H1 (cell line): ENCODE measurements around the gene OR4F6. TPM values are rescaled to one million over a fixed set of nuclear protein-coding genes. Genes with fewer than 3 reads are reported as not detected.
"Not testable (repeated sequence)": the region's sequence is repeated elsewhere in the genome, so short reads cannot be mapped to it uniquely, and the experiment has no call there.

Experiments
- CTCF ChIA-PET: fragments of 300-600 bp; sonication (Branson Sonifier 250); formaldehyde crosslinking; loops from one replicate; lab custom pipeline; 2021; ENCODE audit not compliant: partially characterized antibody; lab: Charles Lee
- POLR2A ChIA-PET: fragments of 300-600 bp; sonication (Branson Sonifier 250); formaldehyde crosslinking; loops from one replicate; lab custom pipeline; 2021; ENCODE audit warnings: inconsistent platforms; ENCODE audit not compliant: partially characterized antibody; lab: Charles Lee
- DNase-seq, 2 experiments: peaks; one replicate each; pipeline versions ENCODE4 v3.0.0 to v3.0.0-alpha.2; 2010 to 2022; ENCODE audit warnings: low spot score in 2 of 2, low read depth in 1 of 2, mixed read lengths in 1 of 2
- FAIRE-seq: peaks from 2 replicates; lab custom pipeline; 2011; peaks lifted over from hg19 to GRCh38; lab: Jason Lieb, UNC
- H2AFZ ChIP-seq: 2 replicates; pipeline ENCODE4 v1.8.1; 2012; ENCODE audit warnings: low read length, inconsistent platforms
- H2AK5ac ChIP-seq: 2 replicates; pipeline ENCODE4 v1.6.1; 2013; ENCODE audit warnings: low read depth, low read length
- H2BK120ac ChIP-seq: replicated peaks from 2 replicates; pipeline ENCODE3; 2013; ENCODE audit warnings: low read depth, low read length, inconsistent platforms
- H2BK12ac ChIP-seq: 2 replicates; pipeline ENCODE4 v1.6.1; 2013; ENCODE audit warnings: low read depth, low read length
- H2BK15ac ChIP-seq: 2 replicates; pipeline ENCODE4 v1.6.1; 2013; ENCODE audit warnings: low read length
- H2BK20ac ChIP-seq: 2 replicates; pipeline ENCODE4 v1.6.1; 2013; ENCODE audit warnings: low read length
- H2BK5ac ChIP-seq: 2 replicates; pipeline ENCODE4 v1.6.1; 2013; ENCODE audit warnings: low read depth, low read length
- H3K14ac ChIP-seq: 2 replicates; pipeline ENCODE4 v1.6.1; 2013; ENCODE audit warnings: inconsistent platforms; ENCODE audit not compliant: insufficient read length
- H3K18ac ChIP-seq: 2 replicates; pipeline ENCODE4 v1.6.1; 2013; ENCODE audit warnings: low read length; ENCODE audit errors: extremely low read depth
- H3K23ac ChIP-seq: 2 replicates; pipeline ENCODE4 v1.6.1; 2013; ENCODE audit warnings: inconsistent platforms; ENCODE audit not compliant: insufficient read length
- H3K23me2 ChIP-seq: 2 replicates; pipeline ENCODE4 v1.6.1; 2013; ENCODE audit warnings: low read depth, low read length
- H3K27ac ChIP-seq: 2 replicates; pipeline ENCODE4 v1.6.1; 2011; ENCODE audit warnings: low read depth, low read length, inconsistent platforms
- H3K27me3 ChIP-seq, 4 experiments: replicated peaks in 1 of 4; 1 replicate in 1 of 4; 2 replicates in 3 of 4; pipeline versions ENCODE4 v1.6.1 to v1.8.1; 2011 to 2013; ENCODE audit warnings: low read length in 3 of 4, mild to moderate bottlenecking in 3 of 4, inconsistent platforms in 2 of 4, mixed read lengths in 2 of 4, moderate library complexity in 1 of 4; ENCODE audit not compliant: control insufficient read depth in 3 of 4, insufficient read depth in 3 of 4; ENCODE audit errors: extremely low read depth in 1 of 4
- H3K36me3 ChIP-seq, 4 experiments: 2 replicates each; pipeline versions ENCODE4 v1.6.1 to v1.8.1; 2011 to 2013; ENCODE audit warnings: mild to moderate bottlenecking in 4 of 4, low read length in 3 of 4, moderate library complexity in 2 of 4, control low read depth in 1 of 4, inconsistent platforms in 1 of 4; ENCODE audit not compliant: insufficient read depth in 4 of 4, control insufficient read depth in 2 of 4
- H3K4ac ChIP-seq: replicated peaks from 2 replicates; pipeline ENCODE3; 2013; ENCODE audit warnings: low read length, low read depth, mixed read lengths, inconsistent platforms; ENCODE audit not compliant: insufficient read length
- H3K4me1 ChIP-seq, 4 experiments: replicated peaks in 1 of 4; 1 replicate in 1 of 4; 2 replicates in 3 of 4; pipeline versions ENCODE4 v1.6.1 to v1.8.1; 2011 to 2013; ENCODE audit warnings: low read length in 3 of 4, inconsistent platforms in 2 of 4, mixed read lengths in 1 of 4; ENCODE audit not compliant: insufficient read depth in 4 of 4, control insufficient read depth in 3 of 4
- H3K4me2 ChIP-seq, 2 experiments: 2 replicates each; pipeline versions ENCODE4 v1.6.1 to v1.8.1; 2011 to 2013; ENCODE audit warnings: low read depth in 2 of 2, low read length in 2 of 2, control low read depth in 1 of 2, inconsistent platforms in 1 of 2, mild to moderate bottlenecking in 1 of 2; ENCODE audit not compliant: insufficient read depth in 1 of 2
- H3K4me3 ChIP-seq, 4 experiments: fragments of 200-600, 300-600 bp in 1 of 4; sonication (generic), shearing (Covaris generic), sonication (Bioruptor Twin) in 1 of 4; 2 replicates each; pipeline versions ENCODE4 v1.5.1 to v1.8.1; 2011 to 2016; ENCODE audit warnings: low read length in 4 of 4, low read depth in 3 of 4, control low read depth in 2 of 4, inconsistent platforms in 2 of 4, mild to moderate bottlenecking in 2 of 4, mixed read lengths in 1 of 4, moderate library complexity in 1 of 4; ENCODE audit not compliant: insufficient read depth in 2 of 4; ENCODE audit errors: extremely low read depth in 1 of 4
- H3K56ac ChIP-seq: replicated peaks from 2 replicates; pipeline ENCODE3; 2013; ENCODE audit warnings: low read depth, mild to moderate bottlenecking, mixed read lengths, low read length, inconsistent platforms; ENCODE audit not compliant: insufficient read length
- H3K79me1 ChIP-seq: 2 replicates; pipeline ENCODE4 v1.6.1; 2013; ENCODE audit warnings: low read depth, low read length, control low read depth
- H3K79me2 ChIP-seq, 2 experiments: 2 replicates each; pipeline versions ENCODE4 v1.6.1 to v1.8.1; 2012 to 2013; ENCODE audit warnings: low read length in 2 of 2, mild to moderate bottlenecking in 2 of 2, inconsistent platforms in 1 of 2; ENCODE audit not compliant: insufficient read depth in 2 of 2, control insufficient read depth in 1 of 2
- H3K9ac ChIP-seq, 4 experiments: replicated peaks in 1 of 4; 1 replicate in 1 of 4; 2 replicates in 3 of 4; pipeline versions ENCODE4 v1.6.1 to v1.8.1; 2011 to 2013; ENCODE audit warnings: low read depth in 3 of 4, low read length in 3 of 4, control low read depth in 2 of 4, mild to moderate bottlenecking in 2 of 4, moderate library complexity in 2 of 4, inconsistent platforms in 1 of 4; ENCODE audit errors: extremely low read depth in 1 of 4
- H3K9me3 ChIP-seq, 2 experiments: 2 replicates each; pipeline versions ENCODE4 v1.6.1 to v1.8.1; 2012 to 2013; ENCODE audit warnings: mild to moderate bottlenecking in 2 of 2, moderate library complexity in 2 of 2, control low read depth in 1 of 2, inconsistent platforms in 1 of 2, low read depth in 1 of 2, low read length in 1 of 2, mixed read lengths in 1 of 2; ENCODE audit not compliant: insufficient read depth in 2 of 2
- H4K20me1 ChIP-seq, 2 experiments: replicated peaks in 1 of 2; 2 replicates each; pipeline versions ENCODE3 to v1.8.1; 2011 to 2013; ENCODE audit warnings: inconsistent platforms in 2 of 2, low read length in 2 of 2, mild to moderate bottlenecking in 1 of 2; ENCODE audit not compliant: insufficient read depth in 2 of 2, control insufficient read depth in 1 of 2
- H4K5ac ChIP-seq: 2 replicates; pipeline ENCODE4 v1.6.1; 2013; ENCODE audit warnings: low read length, low read depth, mixed read lengths, inconsistent platforms; ENCODE audit not compliant: insufficient read length
- H4K8ac ChIP-seq: 2 replicates; pipeline ENCODE4 v1.8.0; 2013; ENCODE audit warnings: mild to moderate bottlenecking, moderate library complexity, low read length, inconsistent platforms; ENCODE audit not compliant: insufficient read depth; ENCODE audit errors: extremely low read depth
- H4K91ac ChIP-seq: replicated peaks from 2 replicates; pipeline ENCODE3; 2013; ENCODE audit warnings: low read length, mixed read lengths, inconsistent platforms; ENCODE audit not compliant: insufficient read length
- WGBS, 2 experiments: shearing (Covaris generic) in 1 of 2; methylation state at CpG; one replicate each; pipeline versions ENCODE4 v1.1.6 to v1.1.7; 2013 to 2015; ENCODE audit warnings: low lambda C conversion rate in 2 of 2, mixed read lengths in 2 of 2, inconsistent platforms in 1 of 2, low coverage in 1 of 2, missing lambda C conversion rate in 1 of 2; ENCODE audit not compliant: insufficient replicate concordance in 2 of 2, insufficient coverage in 1 of 2, insufficient read length in 1 of 2; ENCODE audit errors: extremely low coverage in 1 of 2, missing lambda C conversion rate in 1 of 2; 5-methylcytosine and 5-hydroxymethylcytosine counted together
- polyA plus RNA-seq, 7 experiments: library from polyadenylated mRNA; depleted of rRNA in 3 of 7; stranded (reverse) in 5 of 7; unstranded in 2 of 7; fragments of >200 nt in 5 of 7; fragments of 200-250 nt in 2 of 7; gene quantifications; 1 replicate in 5 of 7; 2 replicates in 1 of 7; 4 replicates in 1 of 7; pipeline versions ENCODE4 v1.2.1 to v1.2.3, GENCODE V29; 2011 to 2013; ENCODE audit warnings: missing spikeins in 2 of 7, mixed read lengths in 2 of 7
- total RNA-seq: library from RNA; stranded (reverse); fragmentation: NEBNext Ultra II Directional; extraction: Animal tissue kit (Norgen Biotek cat#: 25700); gene quantifications from 2 replicates; pipeline ENCODE4 v1.2.1, GENCODE V29; 2021

Gene OR4F6
- total and polyA plus RNA-seq, 2 of the 8 experiments (the other 6 are each of a cell fraction or from before 2014, with no cell fraction given), result not detected

- H3K14ac ChIP-seq, H4K20me1 ChIP-seq, H3K4ac ChIP-seq, H2BK5ac ChIP-seq, H3K4me3 ChIP-seq, H3K36me3 ChIP-seq, H3K27me3 ChIP-seq, H4K8ac ChIP-seq, H4K91ac ChIP-seq, H3K4me1 ChIP-seq, DNase-seq, H3K23ac ChIP-seq, H2BK120ac ChIP-seq, H3K56ac ChIP-seq, H2AK5ac ChIP-seq, H3K79me1 ChIP-seq, CTCF ChIA-PET, H3K27ac ChIP-seq, FAIRE-seq, H3K4me2 ChIP-seq, H2BK20ac ChIP-seq, POLR2A ChIA-PET, H3K23me2 ChIP-seq, H2BK15ac ChIP-seq, H2BK12ac ChIP-seq, H3K9ac ChIP-seq, H3K18ac ChIP-seq, H3K79me2 ChIP-seq, H4K5ac ChIP-seq, H2AFZ ChIP-seq: not testable (repeated sequence)
- H3K9me3 ChIP-seq, result peaks cover 3 to 28% of the 10 kb centered on the region in 2 experiments; a peak in 2 of 4 replicates
- 90% methylated on average over 21 of the region's 23 CpGs; no CpG with 5 or more reads in 1 of the 2 experiments for WGBS, 2 experiments
Observed at GRCh38 chr15:101764669-101765339, 38.5 kb upstream of the OR4F6 start.

- WGBS, 2 experiments, result 98% methylated on average over 6 of the region's 7 CpGs; no CpG with 5 or more reads in 1 of the 2 experiments
- H2BK120ac ChIP-seq, CTCF ChIA-PET, H2BK15ac ChIP-seq, H3K4me1 ChIP-seq, H3K18ac ChIP-seq, H4K20me1 ChIP-seq, H3K36me3 ChIP-seq, H2AFZ ChIP-seq, H3K4me3 ChIP-seq, H3K4ac ChIP-seq, H3K4me2 ChIP-seq, H3K23ac ChIP-seq, H3K9ac ChIP-seq, H3K27ac ChIP-seq, H4K91ac ChIP-seq, H3K23me2 ChIP-seq, H3K56ac ChIP-seq, H2BK5ac ChIP-seq, H3K79me1 ChIP-seq, POLR2A ChIA-PET, H2AK5ac ChIP-seq, H2BK20ac ChIP-seq, H3K79me2 ChIP-seq, H3K14ac ChIP-seq, DNase-seq, H4K8ac ChIP-seq, H4K5ac ChIP-seq, H2BK12ac ChIP-seq, FAIRE-seq, H3K27me3 ChIP-seq: not testable (repeated sequence)
- H3K9me3 ChIP-seq, result peaks cover 3 to 28% of the 10 kb centered on the region in 2 experiments; a peak in 2 of 4 replicates
Observed at GRCh38 chr15:101765340-101765671, 38.0 kb upstream of the OR4F6 start.
